Trophoblast cell (in vitro differentiated cells and primary cell): ENCODE results near the gene BBS5.

ENCODE experiments used
- DNase-seq, 2 donors: peaks; one replicate each; pipeline ENCODE4 v3.0.0-alpha.2; 2016
- H2AFZ ChIP-seq: 2 replicates; pipeline ENCODE4 v1.6.1; 2013; ENCODE audit warnings: low read length, moderate library complexity, mild to moderate bottlenecking; ENCODE audit not compliant: insufficient read depth, poor library complexity
- H2AK5ac ChIP-seq: 2 replicates; pipeline ENCODE4 v1.6.1; 2013; ENCODE audit warnings: mild to moderate bottlenecking, low read length
- H2BK120ac ChIP-seq: 2 replicates; pipeline ENCODE4 v1.6.1; 2013; ENCODE audit warnings: low read length, mild to moderate bottlenecking, moderate library complexity; ENCODE audit not compliant: insufficient read depth, poor library complexity
- H2BK12ac ChIP-seq: 2 replicates; pipeline ENCODE4 v1.6.1; 2013; ENCODE audit warnings: mild to moderate bottlenecking, low read length, moderate library complexity
- H2BK5ac ChIP-seq: 2 replicates; pipeline ENCODE4 v1.6.1; 2013; ENCODE audit warnings: low read length, low read depth, moderate library complexity, mild to moderate bottlenecking; ENCODE audit not compliant: poor library complexity
- H3K14ac ChIP-seq: 2 replicates; pipeline ENCODE4 v1.6.1; 2013; ENCODE audit warnings: mild to moderate bottlenecking, low read length
- H3K18ac ChIP-seq: 2 replicates; pipeline ENCODE4 v1.6.1; 2013; ENCODE audit warnings: mild to moderate bottlenecking, low read length
- H3K23ac ChIP-seq: 2 replicates; pipeline ENCODE4 v1.6.1; 2013; ENCODE audit warnings: low read length
- H3K27ac ChIP-seq: 2 replicates; pipeline ENCODE4 v1.5.1; 2013; ENCODE audit warnings: low read depth, mild to moderate bottlenecking, inconsistent platforms, low read length, moderate library complexity
- H3K27me3 ChIP-seq: 2 replicates; pipeline ENCODE4 v1.6.1; 2013; ENCODE audit warnings: inconsistent platforms, mild to moderate bottlenecking, low read length, moderate library complexity; ENCODE audit not compliant: insufficient read depth
- H3K36me3 ChIP-seq, 2 experiments: 1 replicate in 1 of 2; 2 replicates in 1 of 2; pipeline ENCODE4 v1.6.1; 2013; ENCODE audit warnings: low read length in 2 of 2, mild to moderate bottlenecking in 2 of 2, moderate library complexity in 1 of 2; ENCODE audit not compliant: insufficient read depth in 2 of 2, control insufficient read depth in 1 of 2
- H3K4ac ChIP-seq: 2 replicates; pipeline ENCODE4 v1.6.1; 2013; ENCODE audit warnings: low read depth, mild to moderate bottlenecking, low read length, moderate library complexity
- H3K4me1 ChIP-seq, 2 experiments: 1 replicate in 1 of 2; 2 replicates in 1 of 2; pipeline ENCODE4 v1.6.1; 2013; ENCODE audit warnings: low read length in 2 of 2, mild to moderate bottlenecking in 2 of 2, moderate library complexity in 1 of 2; ENCODE audit not compliant: insufficient read depth in 2 of 2, control insufficient read depth in 1 of 2
- H3K4me2 ChIP-seq: 2 replicates; pipeline ENCODE4 v1.6.1; 2013; ENCODE audit warnings: inconsistent platforms, mild to moderate bottlenecking, low read length, moderate library complexity
- H3K4me3 ChIP-seq: 2 replicates; pipeline ENCODE4 v1.5.1; 2013; ENCODE audit warnings: mild to moderate bottlenecking, low read depth, low read length, inconsistent platforms
- H3K79me1 ChIP-seq: one replicate; pipeline ENCODE4 v1.6.1; 2013; ENCODE audit warnings: low read length
- H3K79me2 ChIP-seq: 2 replicates; pipeline ENCODE4 v1.6.1; 2013; ENCODE audit warnings: low read length, mild to moderate bottlenecking; ENCODE audit not compliant: control insufficient read depth, insufficient read depth, poor library complexity
- H3K9ac ChIP-seq: 2 replicates; pipeline ENCODE4 v1.6.1; 2013; ENCODE audit warnings: mild to moderate bottlenecking, low read length
- H3K9me3 ChIP-seq: 2 replicates; pipeline ENCODE4 v1.6.1; 2013; ENCODE audit warnings: low read depth, mild to moderate bottlenecking, control low read depth, inconsistent platforms, low read length; ENCODE audit not compliant: insufficient read depth
- H4K12ac ChIP-seq: 2 replicates; pipeline ENCODE4 v1.6.1; 2013; ENCODE audit warnings: low read depth, mild to moderate bottlenecking, low read length, moderate library complexity
- H4K8ac ChIP-seq: 2 replicates; pipeline ENCODE4 v1.6.1; 2013; ENCODE audit warnings: low read depth, mild to moderate bottlenecking, low read length, moderate library complexity
- H4K91ac ChIP-seq: one replicate; pipeline ENCODE4 v1.6.1; 2013; ENCODE audit warnings: low read depth, mild to moderate bottlenecking, low read length, moderate library complexity
- WGBS: extraction: QIAGEN DNeasy Blood & Tissue Kit; methylation state at CpG from one replicate; pipeline ENCODE4 v1.1.7; 2013; ENCODE audit warnings: missing lambda C conversion rate; ENCODE audit not compliant: insufficient read length, insufficient coverage; ENCODE audit errors: extremely low coverage; 5-methylcytosine and 5-hydroxymethylcytosine counted together

BBS5 gene

DNA sequence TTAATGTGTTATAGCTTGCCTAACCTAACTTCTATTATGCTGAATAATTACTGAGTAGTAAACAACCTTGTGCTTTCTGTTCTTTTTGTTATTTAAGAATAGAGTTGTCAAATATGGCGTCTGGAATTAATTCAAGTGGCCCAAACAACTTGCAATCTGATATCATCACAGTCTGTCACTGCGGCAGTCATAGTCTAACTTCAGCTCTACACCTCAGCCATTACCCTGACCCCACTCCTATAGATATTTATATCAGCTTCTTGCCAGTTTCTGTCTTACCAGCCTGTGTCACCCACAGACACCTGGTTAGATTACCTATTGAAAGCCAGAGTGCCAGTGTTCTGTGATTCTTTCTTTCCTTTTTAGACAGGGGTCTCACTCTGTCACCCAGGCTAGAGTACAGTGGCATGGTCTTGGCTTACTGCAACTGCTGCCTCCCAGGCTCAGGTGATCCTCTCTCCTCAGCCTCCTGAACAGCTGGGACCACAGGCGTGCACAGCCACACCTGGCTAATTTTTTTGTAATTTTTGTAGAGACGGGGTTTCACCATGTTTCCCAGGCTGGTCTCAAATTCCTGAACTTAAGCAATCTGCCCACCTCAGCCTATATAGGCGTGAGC lies 16.1 kb downstream of the BBS5 start:
- H3K9ac ChIP-seq, result no peak overlapping the region
- no peak for DNase-seq
- H3K4me3 ChIP-seq, result no peak overlapping the region
- H3K18ac ChIP-seq, result no peak overlapping the region
- no peak overlapping the region for H2BK12ac ChIP-seq
- H3K9me3 ChIP-seq, result no peaks in the 10 kb centered on the region
- H3K4ac ChIP-seq, result no peak overlapping the region
- H2BK120ac ChIP-seq, result no peak overlapping the region
- no peak overlapping the region for H2BK5ac ChIP-seq
- H4K12ac ChIP-seq, result no peak overlapping the region
- no peak overlapping the region for H4K8ac ChIP-seq
- WGBS, result no CpG with 5 or more reads among the region's 5 CpGs
- no peaks in the 10 kb centered on the region for H3K4me1 ChIP-seq
- H3K27me3 ChIP-seq, result no peaks in the 10 kb centered on the region
- H3K79me2 ChIP-seq, result no peaks in the 10 kb centered on the region
- no peak overlapping the region for H2AK5ac ChIP-seq
- no peak overlapping the region for H4K91ac ChIP-seq
- no peaks in the 10 kb centered on the region for H3K79me1 ChIP-seq
- H2AFZ ChIP-seq, result no peak overlapping the region
- H3K36me3 ChIP-seq, result no peaks in the 10 kb centered on the region
- H3K23ac ChIP-seq, result no peak overlapping the region
- no peak overlapping the region for H3K27ac ChIP-seq
- no peak overlapping the region for H3K14ac ChIP-seq
- H3K4me2 ChIP-seq, result no peak overlapping the region

GRCh38 chr2:169504651-169505050 lies 25.4 kb downstream of the BBS5 start:
- Histone ChIP-seq H3K4ac (no peak overlapping the region), H3K23ac (no peak overlapping the region), H3K79me1 (no peaks in the 10 kb centered on the region), H3K27ac (no peak overlapping the region), H4K91ac (no peak overlapping the region), H4K12ac (no peak overlapping the region), H3K9ac (no peak overlapping the region), H3K4me2 (no peak overlapping the region), H3K27me3 (no peaks in the 10 kb centered on the region), H2BK5ac (no peak overlapping the region), H3K9me3 (no peaks in the 10 kb centered on the region), H2BK12ac (no peak overlapping the region), H2AFZ (no peak overlapping the region), H2AK5ac (no peak overlapping the region), H2BK120ac (no peak overlapping the region), H3K79me2 (no peaks in the 10 kb centered on the region), H3K4me3 (no peak overlapping the region), H3K18ac (no peak overlapping the region), H4K8ac (no peak overlapping the region), H3K36me3 (peaks cover 0 to 3% of the 10 kb centered on the region in 2 experiments), H3K14ac (no peak overlapping the region), H3K4me1 (no peaks in the 10 kb centered on the region)
- no peak for DNase-seq
- WGBS, result no CpG with 5 or more reads among the region's 19 CpGs

GRCh38 chr2:169507698-169508097 lies 28.4 kb downstream of the BBS5 start:
- no peaks in the 10 kb centered on the region for H3K79me1 ChIP-seq
- H2BK5ac ChIP-seq, result no peak overlapping the region
- no peak overlapping the region for H4K8ac ChIP-seq
- H3K27me3 ChIP-seq, result no peaks in the 10 kb centered on the region
- H2BK120ac ChIP-seq, result no peak overlapping the region
- no peak overlapping the region for H3K4me2 ChIP-seq
- DNase-seq, result peak in 1 of 2 donors; percentile 2
- H2AK5ac ChIP-seq, result no peak overlapping the region
- H3K14ac ChIP-seq, result no peak overlapping the region
- H4K12ac ChIP-seq, result no peak overlapping the region
- H3K4me3 ChIP-seq, result no peak overlapping the region
- H3K9ac ChIP-seq, result no peak overlapping the region
- H2BK12ac ChIP-seq, result no peak overlapping the region
- no peaks in the 10 kb centered on the region for H3K9me3 ChIP-seq
- peaks cover 0 to 3% of the 10 kb centered on the region in 2 experiments for H3K36me3 ChIP-seq
- H2AFZ ChIP-seq, result no peak overlapping the region
- H3K23ac ChIP-seq, result no peak overlapping the region
- H3K79me2 ChIP-seq, result no peaks in the 10 kb centered on the region
- no peak overlapping the region for H4K91ac ChIP-seq
- no peaks in the 10 kb centered on the region for H3K4me1 ChIP-seq
- no peak overlapping the region for H3K27ac ChIP-seq
- H3K18ac ChIP-seq, result no peak overlapping the region
- H3K4ac ChIP-seq, result no peak overlapping the region

DNA sequence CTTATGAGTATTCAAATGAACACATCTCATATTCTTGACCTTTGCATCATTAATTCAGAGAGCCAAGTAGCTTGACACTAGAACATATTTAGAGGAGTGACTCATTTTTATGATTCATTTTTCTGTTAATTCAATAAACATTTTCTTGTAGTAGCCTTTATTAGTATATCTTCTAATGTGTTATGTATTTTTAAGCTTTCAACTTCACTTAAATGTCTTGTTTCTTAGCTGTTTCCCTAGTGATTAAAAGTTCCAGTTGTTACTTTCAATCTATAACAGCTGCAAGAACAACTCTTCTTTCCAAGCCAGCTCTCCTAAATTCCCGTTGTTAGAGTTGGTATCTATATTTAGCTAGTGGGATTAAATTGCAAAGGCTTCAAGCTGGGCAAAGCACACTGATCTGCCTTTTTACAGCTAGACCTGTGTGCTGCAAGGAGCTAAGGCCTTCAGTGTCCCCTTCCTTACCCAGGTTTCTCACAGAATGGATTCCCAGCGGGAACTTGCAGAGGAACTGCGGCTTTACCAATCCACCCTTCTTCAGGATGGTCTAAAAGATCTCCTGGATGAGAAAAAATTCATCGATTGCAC lies 30.1 kb downstream of the BBS5 start, which contains the start of gene KLHL41:
Gene KLHL41 (plus strand): TSS at position 405 of the 588 bp plus-strand sequence. CDS start 77 bp downstream, at position 482.
- Histone ChIP-seq H2AFZ (no peak within 1 kb of the TSS), H2BK12ac (no peak within 1 kb of the TSS), H3K4me2 (no peak within 1 kb of the TSS), H3K79me1 (no peaks in the 10 kb centered on the region), H3K18ac (no peak within 1 kb of the TSS), H2BK120ac (no peak within 1 kb of the TSS), H3K79me2 (no peaks in the 10 kb centered on the region), H3K9ac (no peak within 1 kb of the TSS), H2AK5ac (no peak within 1 kb of the TSS), H3K27ac (no peak within 1 kb of the TSS), H3K27me3 (no peaks in the 10 kb centered on the region), H4K12ac (no peak within 1 kb of the TSS), H3K4me1 (no peaks in the 10 kb centered on the region), H3K36me3 (peaks cover 0 to 3% of the 10 kb centered on the region in 2 experiments), H3K4me3 (no peak within 1 kb of the TSS), H3K4ac (no peak within 1 kb of the TSS), H2BK5ac (no peak within 1 kb of the TSS), H4K91ac (no peak within 1 kb of the TSS), H3K14ac (no peak within 1 kb of the TSS), H3K9me3 (no peaks in the 10 kb centered on the region), H3K23ac (no peak within 1 kb of the TSS), H4K8ac (no peak within 1 kb of the TSS)
- no peak for DNase-seq
- WGBS, result no CpG with 5 or more reads among the region's 4 CpGs
